NCI-H510A treated with DMSO at 0.1 percent for 48 hours (cell line): ENCODE results near the gene KXD1.
A peak's percentile ranks its signal among the peaks of the same experiment; 100 is the strongest.
"Not testable (repeated sequence)": the region's sequence is repeated elsewhere in the genome, so short reads cannot be mapped to it uniquely, and the experiment has no call there.

Source experiments
- DNase-seq: peaks from one replicate; lab custom pipeline; 2025; lab: John Stamatoyannopoulos, UW

The KXD1 gene

GRCh38 chr19:18536475-18536874 lies 21.2 kb upstream of the KXD1 start:
- no peak for DNase-seq

- no peak for DNase-seq
Observed at GRCh38 chr19:18537431-18537830, 20.2 kb upstream of the KXD1 start.

GRCh38 chr19:18538115-18538514 lies 19.6 kb upstream of the KXD1 start:
- no peak for DNase-seq

GRCh38 chr19:18539372-18539771 lies 18.3 kb upstream of the KXD1 start:
- no peak for DNase-seq

- DNase-seq: not testable (repeated sequence)
Observed at GRCh38 chr19:18540200-18540599, 17.5 kb upstream of the KXD1 start.

- DNase-seq: no peak
Observed at GRCh38 chr19:18541258-18541991, 16.2 kb upstream of the KXD1 start.

GRCh38 chr19:18541992-18542940 lies 15.4 kb upstream of the KXD1 start:
- DNase-seq: no peak

- peak; percentile 71 for DNase-seq
Observed at GRCh38 chr19:18542941-18543813, 14.5 kb upstream of the KXD1 start, which contains the start of gene FKBP8. TSS of gene FKBP8 (minus strand) at chr19:18543573. CDS start at chr19:18541970, 1,603 bp downstream.

- peak; percentile 64 for DNase-seq
Observed at GRCh38 chr19:18543814-18544475, 13.7 kb upstream of the KXD1 start.

- DNase-seq: no peak
Observed at GRCh38 chr19:18551631-18552030, 6.0 kb upstream of the KXD1 start.

GRCh38 chr19:18558202-18558555 lies 509 bp downstream of the KXD1 start:
- DNase-seq: peak; percentile 8

- no peak for DNase-seq
Observed at GRCh38 chr19:18558604-18559003, 934 bp downstream of the KXD1 start.

- no peak for DNase-seq
Observed at GRCh38 chr19:18559685-18560084, 2.0 kb downstream of the KXD1 start.

GRCh38 chr19:18562086-18562485 lies 4.4 kb downstream of the KXD1 start:
- DNase-seq: no peak

GRCh38 chr19:18566953-18567352 lies 9.3 kb downstream of the KXD1 start:
- DNase-seq: no peak

- DNase-seq: no peak
Observed at GRCh38 chr19:18568367-18568766, 10.7 kb downstream of the KXD1 start.

GRCh38 chr19:18571564-18572344 lies 14.1 kb downstream of the KXD1 start, which contains the start of gene UBA52:
TSS of gene UBA52 (plus strand) at chr19:18571857. CDS start at chr19:18573301, 1,444 bp downstream.
- peak; percentile 97 for DNase-seq

- DNase-seq: no peak
Observed at GRCh38 chr19:18574691-18575291, 17.1 kb downstream of the KXD1 start.

- no peak for DNase-seq
Observed at GRCh38 chr19:18576383-18576782, 18.7 kb downstream of the KXD1 start.

- no peak for DNase-seq
Observed at GRCh38 chr19:18577365-18577914, 19.8 kb downstream of the KXD1 start.
